ENCODE measurements around the gene LGALS9. TPM values are rescaled to one million over a fixed set of nuclear protein-coding genes. Genes with fewer than 3 reads are reported as not detected.

The LGALS9 gene
- total and polyA plus RNA-seq, 2 donors (not counting 1 experiment from before 2014, with no cell fraction given), result 65.9 to 197 TPM

GRCh38 chr17:27649929-27650328 is 18.9 kb downstream of the LGALS9 start:
- Histone ChIP-seq H3K4me3 (ENCODE audit: control extremely low read depth in 1 of 5, extremely low read depth in 1 of 5, insufficient read depth in 1 of 5, low read depth in 2 of 5, low read length in 4 of 5) (no peak overlapping the region), H4K20me1 (ENCODE audit: control insufficient read depth, insufficient read depth, low read length, poor library complexity, severe bottlenecking) (no peaks in the 10 kb centered on the region), H3K4me2 (replicated peaks; ENCODE audit: low read depth, low read length, poor library complexity, severe bottlenecking) (no peak overlapping the region), H3K27me3 (replicated peaks in 1 of 4; ENCODE audit: control extremely low read depth in 1 of 4, control insufficient read depth in 3 of 4, insufficient read depth in 4 of 4, low read length in 3 of 4) (no peaks in the 10 kb centered on the region), H2AFZ (ENCODE audit: insufficient read depth, low read depth, low read length, poor library complexity, severe bottlenecking) (no peak overlapping the region), H3K4me1 (ENCODE audit: control insufficient read depth in 2 of 2, insufficient read depth in 2 of 2, low read length in 2 of 2) (peaks cover 3 to 5% of the 10 kb centered on the region in 2 donors), H3K36me3 (replicated peaks in 1 of 2; ENCODE audit: control extremely low read depth in 1 of 2, control insufficient read depth in 1 of 2, extremely low read depth in 1 of 2, insufficient read depth in 2 of 2, low read length in 1 of 2) (peaks cover 0 to 21% of the 10 kb centered on the region in 2 experiments), H3K79me2 (ENCODE audit: control insufficient read depth, insufficient read depth, low read length) (no peaks in the 10 kb centered on the region), H3K9me3 (ENCODE audit: control extremely low read depth in 1 of 3, control insufficient read depth in 2 of 3, insufficient read depth in 1 of 3, low read length in 2 of 3) (no peaks in the 10 kb centered on the region), H3K27ac (ENCODE audit: low read length in 2 of 2) (no peak overlapping the region), H3K9ac (ENCODE audit: low read length) (no peak overlapping the region)
- ATAC-seq (ENCODE audit: low read depth), result no peak
- no peak for DNase-seq
- TF ChIP-seq CTCF (IDR thresholded peaks at IDR 0.05) (no peak), EZH2 (IDR thresholded peaks at IDR 0.05; ENCODE audit: borderline replicate concordance, insufficient read depth, low read depth, low read length, poor library complexity, severe bottlenecking) (no peak)
- ChIA-PET CTCF (interaction anchor here (0.9 to 14.5 kb wide), 11 partner anchors 8 to 356 kb away, joined by 3 to 395 read pairs (median 4); partner anchors contain the start of gene WSB1), POLR2A (no interaction called here)
- 96% methylated on average over 15 of the region's 16 CpGs for WGBS (ENCODE audit: insufficient coverage)
- H3K27ac Mint-ChIP-seq, result no peak overlapping the region
- H3K27me3 Mint-ChIP-seq, result no peaks in the 10 kb centered on the region
- no peak overlapping the region for H3K4me3 Mint-ChIP-seq
- H3K9me3 Mint-ChIP-seq (ENCODE audit: insufficient read depth), result no peaks in the 10 kb centered on the region
- peaks cover 12% of the 10 kb centered on the region for H3K4me1 Mint-ChIP-seq
- intact Hi-C loops (cut with micrococcal nuclease), result loop anchor here (5.0 kb wide), 2 partner anchors 193 to 298 kb away; partner anchors contain the start of gene KSR1

GRCh38 chr17:27650836-27651235 is 19.8 kb downstream of the LGALS9 start:
- H3K36me3 ChIP-seq (replicated peaks in 1 of 2; ENCODE audit: control extremely low read depth in 1 of 2, control insufficient read depth in 1 of 2, extremely low read depth in 1 of 2, insufficient read depth in 2 of 2, low read length in 1 of 2), result peaks cover 0 to 21% of the 10 kb centered on the region in 2 experiments
- H3K4me2 ChIP-seq (replicated peaks; ENCODE audit: low read depth, low read length, poor library complexity, severe bottlenecking), result no peak overlapping the region
- H3K4me3 Mint-ChIP-seq, result no peak overlapping the region
- H3K79me2 ChIP-seq (ENCODE audit: control insufficient read depth, insufficient read depth, low read length), result no peaks in the 10 kb centered on the region
- H3K9ac ChIP-seq (ENCODE audit: low read length), result no peak overlapping the region
- TF ChIP-seq CTCF (IDR thresholded peaks at IDR 0.05) (no peak), EZH2 (IDR thresholded peaks at IDR 0.05; ENCODE audit: borderline replicate concordance, insufficient read depth, low read depth, low read length, poor library complexity, severe bottlenecking) (no peak)
- no peaks in the 10 kb centered on the region for H3K27me3 Mint-ChIP-seq
- intact Hi-C loops (cut with micrococcal nuclease), result loop anchor here (1.0 to 5.0 kb wide), 5 partner anchors 48 to 415 kb away; partner anchors contain the start of gene KSR1
- CTCF ChIA-PET, result interaction anchor here (0.7 to 14.5 kb wide), 19 partner anchors 9 to 414 kb away, joined by 3 to 395 read pairs (median 4); partner anchors contain the start of gene WSB1
- H2AFZ ChIP-seq (ENCODE audit: insufficient read depth, low read depth, low read length, poor library complexity, severe bottlenecking), result no peak overlapping the region
- no peaks in the 10 kb centered on the region for H3K27me3 ChIP-seq (replicated peaks in 1 of 4; ENCODE audit: control extremely low read depth in 1 of 4, control insufficient read depth in 3 of 4, insufficient read depth in 4 of 4, low read length in 3 of 4)
- no peak overlapping the region for H3K27ac ChIP-seq (ENCODE audit: low read length in 2 of 2)
- peaks cover 12% of the 10 kb centered on the region for H3K4me1 Mint-ChIP-seq
- no peaks in the 10 kb centered on the region for H3K9me3 ChIP-seq (ENCODE audit: control extremely low read depth in 1 of 3, control insufficient read depth in 2 of 3, insufficient read depth in 1 of 3, low read length in 2 of 3)
- H3K4me1 ChIP-seq (ENCODE audit: control insufficient read depth in 2 of 2, insufficient read depth in 2 of 2, low read length in 2 of 2), result peaks cover 3 to 5% of the 10 kb centered on the region in 2 donors
- POLR2A ChIA-PET, result no interaction called here
- 89% methylated on average over 11 of the region's 11 CpGs for WGBS (ENCODE audit: insufficient coverage)
- H4K20me1 ChIP-seq (ENCODE audit: control insufficient read depth, insufficient read depth, low read length, poor library complexity, severe bottlenecking), result no peaks in the 10 kb centered on the region
- H3K4me3 ChIP-seq (ENCODE audit: control extremely low read depth in 1 of 5, extremely low read depth in 1 of 5, insufficient read depth in 1 of 5, low read depth in 2 of 5, low read length in 4 of 5), result no peak overlapping the region
- ATAC-seq (ENCODE audit: low read depth) (no peak), DNase-seq (no peak)
- no peak overlapping the region for H3K27ac Mint-ChIP-seq
- no peaks in the 10 kb centered on the region for H3K9me3 Mint-ChIP-seq (ENCODE audit: insufficient read depth)
